NCI-H446 (cell line): ENCODE results near the gene CNDP2.

Experiments
- DNase-seq, 2 experiments: peaks; one replicate each; lab custom pipeline; 2025; lab: John Stamatoyannopoulos, UW

CNDP2 gene

GRCh38 chr18:74571895-74572680, 75.9 kb downstream of the CNDP2 start:
- DNase-seq: no peak

GRCh38 chr18:74573053-74573452, 76.9 kb downstream of the CNDP2 start:
- DNase-seq: no peak
